Progenitor cell of endocrine pancreas (in vitro differentiated cells): Measurements from ENCODE around the gene SORCS2. TPM values are rescaled to one million over a fixed set of nuclear protein-coding genes. Genes with fewer than 3 reads are reported as not detected.

Experiments
- DNase-seq: peaks from one replicate; pipeline ENCODE4 v3.0.0; 2021; ENCODE audit warnings: low spot score; ENCODE audit not compliant: unreplicated experiment
- H3K27ac Mint-ChIP-seq: 2 replicates; pipeline ENCODE4 v1.8.0; 2021; ENCODE audit warnings: mild to moderate bottlenecking, moderate library complexity, mixed read lengths
- H3K27me3 Mint-ChIP-seq: 2 replicates; pipeline ENCODE4 v1.8.0; 2021; ENCODE audit warnings: mixed read lengths
- H3K36me3 Mint-ChIP-seq: 2 replicates; pipeline ENCODE4 v1.8.0; 2022; ENCODE audit warnings: mixed read lengths; ENCODE audit not compliant: insufficient read depth
- H3K4me1 Mint-ChIP-seq: 2 replicates; pipeline ENCODE4 v1.8.0; 2021; ENCODE audit warnings: low read depth, mixed read lengths
- H3K4me3 Mint-ChIP-seq: 2 replicates; pipeline ENCODE4 v1.8.0; 2021; ENCODE audit warnings: low read depth, mild to moderate bottlenecking, moderate library complexity, mixed read lengths
- H3K9me3 Mint-ChIP-seq: 2 replicates; pipeline ENCODE4 v1.8.0; 2021; ENCODE audit warnings: low read depth, mixed read lengths
- total RNA-seq: library from RNA; stranded (reverse); gene quantifications from 2 replicates; pipeline ENCODE4 v1.2.1, GENCODE V29; 2021
- TF ChIP-seq, protein P1 (sequence below): fragments of 200-600 bp; sonication (generic); IDR thresholded peaks from one replicate; pipeline ENCODE4 v1.5.0; 2021; ENCODE audit warnings: antibody characterized with exemption, mild to moderate bottlenecking; ENCODE audit not compliant: unreplicated experiment

SORCS2 gene
- total RNA-seq, 1 donor from 2014 or later: 2.2 TPM

- Mint-ChIP-seq H3K27ac (no peak overlapping the region), H3K36me3 (no peaks in the 10 kb centered on the region), H3K9me3 (no peaks in the 10 kb centered on the region), H3K4me1 (no peaks in the 10 kb centered on the region), H3K4me3 (no peak overlapping the region), H3K27me3 (peaks cover 12% of the 10 kb centered on the region)
- TF ChIP-seq, protein P1, sequence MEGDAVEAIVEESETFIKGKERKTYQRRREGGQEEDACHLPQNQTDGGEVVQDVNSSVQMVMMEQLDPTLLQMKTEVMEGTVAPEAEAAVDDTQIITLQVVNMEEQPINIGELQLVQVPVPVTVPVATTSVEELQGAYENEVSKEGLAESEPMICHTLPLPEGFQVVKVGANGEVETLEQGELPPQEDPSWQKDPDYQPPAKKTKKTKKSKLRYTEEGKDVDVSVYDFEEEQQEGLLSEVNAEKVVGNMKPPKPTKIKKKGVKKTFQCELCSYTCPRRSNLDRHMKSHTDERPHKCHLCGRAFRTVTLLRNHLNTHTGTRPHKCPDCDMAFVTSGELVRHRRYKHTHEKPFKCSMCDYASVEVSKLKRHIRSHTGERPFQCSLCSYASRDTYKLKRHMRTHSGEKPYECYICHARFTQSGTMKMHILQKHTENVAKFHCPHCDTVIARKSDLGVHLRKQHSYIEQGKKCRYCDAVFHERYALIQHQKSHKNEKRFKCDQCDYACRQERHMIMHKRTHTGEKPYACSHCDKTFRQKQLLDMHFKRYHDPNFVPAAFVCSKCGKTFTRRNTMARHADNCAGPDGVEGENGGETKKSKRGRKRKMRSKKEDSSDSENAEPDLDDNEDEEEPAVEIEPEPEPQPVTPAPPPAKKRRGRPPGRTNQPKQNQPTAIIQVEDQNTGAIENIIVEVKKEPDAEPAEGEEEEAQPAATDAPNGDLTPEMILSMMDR: no peak
- no peak for DNase-seq
Measured at GRCh38 chr4:7323872-7324650, 131.7 kb downstream of the SORCS2 start.

GRCh38 chr4:7324651-7325121 is 132.3 kb downstream of the SORCS2 start:
- peaks cover 12% of the 10 kb centered on the region for H3K27me3 Mint-ChIP-seq
- no peaks in the 10 kb centered on the region for H3K36me3 Mint-ChIP-seq
- H3K9me3 Mint-ChIP-seq: no peaks in the 10 kb centered on the region
- H3K27ac Mint-ChIP-seq: no peak overlapping the region
- TF ChIP-seq, protein P1: no peak
- H3K4me1 Mint-ChIP-seq: no peaks in the 10 kb centered on the region
- H3K4me3 Mint-ChIP-seq: no peak overlapping the region
- no peak for DNase-seq

DNA sequence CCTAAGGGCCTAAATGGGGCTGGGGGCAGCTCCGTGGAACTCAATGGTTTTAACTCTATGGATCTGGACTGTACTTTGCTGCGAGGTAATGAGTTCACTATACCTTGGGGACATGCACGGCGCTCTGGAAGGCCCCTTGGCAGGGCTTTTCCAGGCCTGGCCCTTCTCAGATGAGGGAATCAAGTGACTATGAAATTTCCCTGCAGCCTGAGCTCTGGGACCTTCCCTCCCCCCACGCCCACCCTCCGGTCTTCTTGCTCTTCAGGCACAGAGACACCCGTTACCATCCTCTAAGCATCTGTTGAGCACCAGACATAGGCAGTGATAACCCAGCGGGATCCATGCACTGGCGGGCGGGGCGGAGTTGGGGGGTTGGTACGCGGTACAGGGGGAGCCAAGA is 133.2 kb downstream of the SORCS2 start:
- TF ChIP-seq, protein P1: no peak
- Mint-ChIP-seq H3K27me3 (peaks cover 12% of the 10 kb centered on the region), H3K4me3 (no peak overlapping the region), H3K4me1 (no peaks in the 10 kb centered on the region), H3K36me3 (no peaks in the 10 kb centered on the region), H3K27ac (no peak overlapping the region), H3K9me3 (no peaks in the 10 kb centered on the region)
- DNase-seq: no peak

DNA sequence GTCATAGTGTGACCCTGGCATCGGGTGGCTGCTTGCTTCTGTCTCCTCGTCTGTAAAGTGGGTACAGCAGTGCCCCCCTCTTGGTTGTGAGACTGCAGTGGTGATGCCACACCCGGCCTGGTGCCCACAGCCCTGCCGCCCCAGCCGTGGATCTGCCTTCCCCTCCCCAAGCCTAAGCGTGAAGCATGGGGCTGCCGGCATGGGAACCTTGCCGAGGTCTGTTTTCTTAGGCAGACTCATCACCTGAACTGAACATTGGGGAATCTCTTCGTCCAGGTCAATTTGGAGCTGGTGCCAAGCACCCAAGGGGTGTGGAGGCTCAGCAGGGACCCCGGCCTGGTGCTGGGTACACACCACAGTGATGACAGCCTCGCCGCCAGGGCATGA is 134.0 kb downstream of the SORCS2 start:
- no peaks in the 10 kb centered on the region for H3K36me3 Mint-ChIP-seq
- TF ChIP-seq, protein P1: no peak
- H3K27ac Mint-ChIP-seq: no peak overlapping the region
- no peaks in the 10 kb centered on the region for H3K9me3 Mint-ChIP-seq
- no peak for DNase-seq
- no peak overlapping the region for H3K4me3 Mint-ChIP-seq
- peaks cover 14% of the 10 kb centered on the region for H3K27me3 Mint-ChIP-seq
- no peaks in the 10 kb centered on the region for H3K4me1 Mint-ChIP-seq

- Mint-ChIP-seq H3K9me3 (no peaks in the 10 kb centered on the region), H3K27ac (no peak overlapping the region), H3K4me1 (no peaks in the 10 kb centered on the region), H3K27me3 (peaks cover 20% of the 10 kb centered on the region), H3K36me3 (no peaks in the 10 kb centered on the region), H3K4me3 (no peak overlapping the region)
- TF ChIP-seq, protein P1: no peak
- DNase-seq: no peak
Measured at GRCh38 chr4:7326693-7327340, 134.5 kb downstream of the SORCS2 start.
